H1 (cell line): ENCODE data around the gene PTHLH. TPM values are rescaled to one million over a fixed set of nuclear protein-coding genes. Genes with fewer than 3 reads are reported as not detected.

Experiments used
- CTCF ChIA-PET: fragments of 300-600 bp; sonication (Branson Sonifier 250); formaldehyde crosslinking; loops from one replicate; lab custom pipeline; 2021; ENCODE audit not compliant: partially characterized antibody; lab: Charles Lee
- POLR2A ChIA-PET: fragments of 300-600 bp; sonication (Branson Sonifier 250); formaldehyde crosslinking; loops from one replicate; lab custom pipeline; 2021; ENCODE audit warnings: inconsistent platforms; ENCODE audit not compliant: partially characterized antibody; lab: Charles Lee
- DNase-seq, 2 experiments: peaks; one replicate each; pipeline versions ENCODE4 v3.0.0 to v3.0.0-alpha.2; 2010 to 2022; ENCODE audit warnings: low spot score in 2 of 2, low read depth in 1 of 2, mixed read lengths in 1 of 2
- FAIRE-seq: peaks from 2 replicates; lab custom pipeline; 2011; peaks lifted over from hg19 to GRCh38; lab: Jason Lieb, UNC
- H2AFZ ChIP-seq: 2 replicates; pipeline ENCODE4 v1.8.1; 2012; ENCODE audit warnings: low read length, inconsistent platforms
- H2AK5ac ChIP-seq: 2 replicates; pipeline ENCODE4 v1.6.1; 2013; ENCODE audit warnings: low read depth, low read length
- H2BK120ac ChIP-seq: replicated peaks from 2 replicates; pipeline ENCODE3; 2013; ENCODE audit warnings: low read depth, low read length, inconsistent platforms
- H2BK12ac ChIP-seq: 2 replicates; pipeline ENCODE4 v1.6.1; 2013; ENCODE audit warnings: low read depth, low read length
- H2BK15ac ChIP-seq: 2 replicates; pipeline ENCODE4 v1.6.1; 2013; ENCODE audit warnings: low read length
- H2BK20ac ChIP-seq: 2 replicates; pipeline ENCODE4 v1.6.1; 2013; ENCODE audit warnings: low read length
- H2BK5ac ChIP-seq: 2 replicates; pipeline ENCODE4 v1.6.1; 2013; ENCODE audit warnings: low read depth, low read length
- H3K14ac ChIP-seq: 2 replicates; pipeline ENCODE4 v1.6.1; 2013; ENCODE audit warnings: inconsistent platforms; ENCODE audit not compliant: insufficient read length
- H3K18ac ChIP-seq: 2 replicates; pipeline ENCODE4 v1.6.1; 2013; ENCODE audit warnings: low read length; ENCODE audit errors: extremely low read depth
- H3K23ac ChIP-seq: 2 replicates; pipeline ENCODE4 v1.6.1; 2013; ENCODE audit warnings: inconsistent platforms; ENCODE audit not compliant: insufficient read length
- H3K23me2 ChIP-seq: 2 replicates; pipeline ENCODE4 v1.6.1; 2013; ENCODE audit warnings: low read depth, low read length
- H3K27ac ChIP-seq: 2 replicates; pipeline ENCODE4 v1.6.1; 2011; ENCODE audit warnings: low read depth, low read length, inconsistent platforms
- H3K27me3 ChIP-seq, 4 experiments: replicated peaks in 1 of 4; 1 replicate in 1 of 4; 2 replicates in 3 of 4; pipeline versions ENCODE4 v1.6.1 to v1.8.1; 2011 to 2013; ENCODE audit warnings: low read length in 3 of 4, mild to moderate bottlenecking in 3 of 4, inconsistent platforms in 2 of 4, mixed read lengths in 2 of 4, moderate library complexity in 1 of 4; ENCODE audit not compliant: control insufficient read depth in 3 of 4, insufficient read depth in 3 of 4; ENCODE audit errors: extremely low read depth in 1 of 4
- H3K36me3 ChIP-seq, 4 experiments: 2 replicates each; pipeline versions ENCODE4 v1.6.1 to v1.8.1; 2011 to 2013; ENCODE audit warnings: mild to moderate bottlenecking in 4 of 4, low read length in 3 of 4, moderate library complexity in 2 of 4, control low read depth in 1 of 4, inconsistent platforms in 1 of 4; ENCODE audit not compliant: insufficient read depth in 4 of 4, control insufficient read depth in 2 of 4
- H3K4ac ChIP-seq: replicated peaks from 2 replicates; pipeline ENCODE3; 2013; ENCODE audit warnings: low read length, low read depth, mixed read lengths, inconsistent platforms; ENCODE audit not compliant: insufficient read length
- H3K4me1 ChIP-seq, 4 experiments: replicated peaks in 1 of 4; 1 replicate in 1 of 4; 2 replicates in 3 of 4; pipeline versions ENCODE4 v1.6.1 to v1.8.1; 2011 to 2013; ENCODE audit warnings: low read length in 3 of 4, inconsistent platforms in 2 of 4, mixed read lengths in 1 of 4; ENCODE audit not compliant: insufficient read depth in 4 of 4, control insufficient read depth in 3 of 4
- H3K4me2 ChIP-seq, 2 experiments: 2 replicates each; pipeline versions ENCODE4 v1.6.1 to v1.8.1; 2011 to 2013; ENCODE audit warnings: low read depth in 2 of 2, low read length in 2 of 2, control low read depth in 1 of 2, inconsistent platforms in 1 of 2, mild to moderate bottlenecking in 1 of 2; ENCODE audit not compliant: insufficient read depth in 1 of 2
- H3K4me3 ChIP-seq, 4 experiments: fragments of 200-600, 300-600 bp in 1 of 4; sonication (generic), shearing (Covaris generic), sonication (Bioruptor Twin) in 1 of 4; 2 replicates each; pipeline versions ENCODE4 v1.5.1 to v1.8.1; 2011 to 2016; ENCODE audit warnings: low read length in 4 of 4, low read depth in 3 of 4, control low read depth in 2 of 4, inconsistent platforms in 2 of 4, mild to moderate bottlenecking in 2 of 4, mixed read lengths in 1 of 4, moderate library complexity in 1 of 4; ENCODE audit not compliant: insufficient read depth in 2 of 4; ENCODE audit errors: extremely low read depth in 1 of 4
- H3K56ac ChIP-seq: replicated peaks from 2 replicates; pipeline ENCODE3; 2013; ENCODE audit warnings: low read depth, mild to moderate bottlenecking, mixed read lengths, low read length, inconsistent platforms; ENCODE audit not compliant: insufficient read length
- H3K79me1 ChIP-seq: 2 replicates; pipeline ENCODE4 v1.6.1; 2013; ENCODE audit warnings: low read depth, low read length, control low read depth
- H3K79me2 ChIP-seq, 2 experiments: 2 replicates each; pipeline versions ENCODE4 v1.6.1 to v1.8.1; 2012 to 2013; ENCODE audit warnings: low read length in 2 of 2, mild to moderate bottlenecking in 2 of 2, inconsistent platforms in 1 of 2; ENCODE audit not compliant: insufficient read depth in 2 of 2, control insufficient read depth in 1 of 2
- H3K9ac ChIP-seq, 4 experiments: replicated peaks in 1 of 4; 1 replicate in 1 of 4; 2 replicates in 3 of 4; pipeline versions ENCODE4 v1.6.1 to v1.8.1; 2011 to 2013; ENCODE audit warnings: low read depth in 3 of 4, low read length in 3 of 4, control low read depth in 2 of 4, mild to moderate bottlenecking in 2 of 4, moderate library complexity in 2 of 4, inconsistent platforms in 1 of 4; ENCODE audit errors: extremely low read depth in 1 of 4
- H3K9me3 ChIP-seq, 2 experiments: 2 replicates each; pipeline versions ENCODE4 v1.6.1 to v1.8.1; 2012 to 2013; ENCODE audit warnings: mild to moderate bottlenecking in 2 of 2, moderate library complexity in 2 of 2, control low read depth in 1 of 2, inconsistent platforms in 1 of 2, low read depth in 1 of 2, low read length in 1 of 2, mixed read lengths in 1 of 2; ENCODE audit not compliant: insufficient read depth in 2 of 2
- H4K20me1 ChIP-seq, 2 experiments: replicated peaks in 1 of 2; 2 replicates each; pipeline versions ENCODE3 to v1.8.1; 2011 to 2013; ENCODE audit warnings: inconsistent platforms in 2 of 2, low read length in 2 of 2, mild to moderate bottlenecking in 1 of 2; ENCODE audit not compliant: insufficient read depth in 2 of 2, control insufficient read depth in 1 of 2
- H4K5ac ChIP-seq: 2 replicates; pipeline ENCODE4 v1.6.1; 2013; ENCODE audit warnings: low read length, low read depth, mixed read lengths, inconsistent platforms; ENCODE audit not compliant: insufficient read length
- H4K8ac ChIP-seq: 2 replicates; pipeline ENCODE4 v1.8.0; 2013; ENCODE audit warnings: mild to moderate bottlenecking, moderate library complexity, low read length, inconsistent platforms; ENCODE audit not compliant: insufficient read depth; ENCODE audit errors: extremely low read depth
- H4K91ac ChIP-seq: replicated peaks from 2 replicates; pipeline ENCODE3; 2013; ENCODE audit warnings: low read length, mixed read lengths, inconsistent platforms; ENCODE audit not compliant: insufficient read length
- BRCA1 ChIP-seq: IDR thresholded peaks from 2 replicates; pipeline ENCODE4 v1.6.1; 2012; ENCODE audit warnings: low read depth, low read length, improper control_type of control experiment
- EGR1 ChIP-seq: IDR thresholded peaks from 2 replicates; pipeline ENCODE4 v1.6.1; 2011; ENCODE audit warnings: low read depth, low read length, borderline replicate concordance
- JUND ChIP-seq: IDR thresholded peaks from 2 replicates; pipeline ENCODE4 v1.6.1; 2011; ENCODE audit warnings: mild to moderate bottlenecking, improper control_type of control experiment, low read length
- PHF8 ChIP-seq: fragments of 200-600 bp; sonication (generic); conservative IDR thresholded peaks from 2 replicates; pipeline ENCODE4 v1.7.1; 2012; ENCODE audit warnings: low read depth, mild to moderate bottlenecking, inconsistent platforms, low read length, moderate library complexity
- RNF2 ChIP-seq: fragments of 200-900, 300-1000 bp; sonication (generic); IDR thresholded peaks from 2 replicates; pipeline ENCODE4 v1.7.1; 2016; ENCODE audit warnings: borderline replicate concordance, low read depth, mild to moderate bottlenecking, antibody characterized with exemption, low read length; ENCODE audit not compliant: poor library complexity, severe bottlenecking; ENCODE audit errors: missing control alignments
- SAP30 ChIP-seq: fragments of 300-600 bp; sonication (generic); IDR thresholded peaks from 2 replicates; pipeline ENCODE4 v1.7.1; 2012; ENCODE audit warnings: low read length, moderate library complexity, mild to moderate bottlenecking, inconsistent platforms; ENCODE audit not compliant: insufficient read depth, insufficient replicate concordance
- SIRT6 ChIP-seq: IDR thresholded peaks from one replicate; pipeline ENCODE4 v1.7.1; 2012; ENCODE audit warnings: low read length, inconsistent platforms
- TEAD4 ChIP-seq: IDR thresholded peaks from 2 replicates; pipeline ENCODE4 v1.6.1; 2012; ENCODE audit warnings: low read depth, low read length, inconsistent platforms, mixed read lengths
- ZNF274 ChIP-seq: IDR thresholded peaks from 2 replicates; pipeline ENCODE4 v1.7.0; 2012; ENCODE audit warnings: low read length, borderline replicate concordance; ENCODE audit errors: extremely low read depth
- WGBS, 2 experiments: shearing (Covaris generic) in 1 of 2; methylation state at CpG; one replicate each; pipeline versions ENCODE4 v1.1.6 to v1.1.7; 2013 to 2015; ENCODE audit warnings: low lambda C conversion rate in 2 of 2, mixed read lengths in 2 of 2, inconsistent platforms in 1 of 2, low coverage in 1 of 2, missing lambda C conversion rate in 1 of 2; ENCODE audit not compliant: insufficient replicate concordance in 2 of 2, insufficient coverage in 1 of 2, insufficient read length in 1 of 2; ENCODE audit errors: extremely low coverage in 1 of 2, missing lambda C conversion rate in 1 of 2; 5-methylcytosine and 5-hydroxymethylcytosine counted together
- polyA plus RNA-seq, 7 experiments: library from polyadenylated mRNA; depleted of rRNA in 3 of 7; stranded (reverse) in 5 of 7; unstranded in 2 of 7; fragments of >200 nt in 5 of 7; fragments of 200-250 nt in 2 of 7; gene quantifications; 1 replicate in 5 of 7; 2 replicates in 1 of 7; 4 replicates in 1 of 7; pipeline versions ENCODE4 v1.2.1 to v1.2.3, GENCODE V29; 2011 to 2013; ENCODE audit warnings: missing spikeins in 2 of 7, mixed read lengths in 2 of 7
- total RNA-seq: library from RNA; stranded (reverse); fragmentation: NEBNext Ultra II Directional; extraction: Animal tissue kit (Norgen Biotek cat#: 25700); gene quantifications from 2 replicates; pipeline ENCODE4 v1.2.1, GENCODE V29; 2021
- TF ChIP-seq, protein P1 (sequence below): IDR thresholded peaks from 2 replicates; pipeline ENCODE4 v1.6.1; 2011; ENCODE audit warnings: low read length, improper control_type of control experiment

The PTHLH gene
- total and polyA plus RNA-seq, 2 of the 8 experiments (the other 6 are each of a cell fraction or from before 2014, with no cell fraction given) = 0.32 TPM; not detected in 1

DNA sequence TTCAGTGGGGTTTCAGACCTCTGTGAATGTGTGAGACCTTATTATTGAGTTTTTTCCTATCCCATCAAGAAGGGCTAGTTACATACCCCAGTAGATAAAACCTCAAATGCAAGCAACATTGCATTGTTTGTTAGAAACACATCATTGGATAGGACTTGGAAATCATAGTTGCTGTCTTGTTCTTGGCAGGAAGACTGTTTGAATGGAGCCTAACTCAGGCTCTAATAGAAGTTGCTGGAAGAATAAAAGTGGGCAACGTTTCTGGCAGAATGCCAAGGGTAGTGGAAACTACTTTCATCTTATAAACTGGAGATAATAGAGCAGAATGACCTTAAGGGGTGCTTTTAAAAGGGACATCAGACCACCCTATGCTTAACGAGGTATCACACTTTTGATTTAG is 9.9 kb upstream of the PTHLH start:
- H3K14ac ChIP-seq = no peak overlapping the region
- no peak overlapping the region for H3K9ac ChIP-seq
- no peak overlapping the region for H2BK120ac ChIP-seq
- H2BK20ac ChIP-seq = no peak overlapping the region
- ChIA-PET CTCF (interaction anchor here (1.5 kb wide), 1 partner anchor 141 kb away, joined by 3 read pairs; no protein-coding TSS in a partner anchor), POLR2A (no interaction called here)
- H3K4me1 ChIP-seq = peaks cover 0 to 4% (median 0%) of the 10 kb centered on the region in 4 experiments; a peak in 1 of 7 replicates
- no peak overlapping the region for H4K8ac ChIP-seq
- H3K27me3 ChIP-seq = peaks cover 0 to 5% (median 2%) of the 10 kb centered on the region in 4 experiments; a peak in 4 of 7 replicates
- no peaks in the 10 kb centered on the region for H3K79me1 ChIP-seq
- no peak overlapping the region for H3K18ac ChIP-seq
- H3K23ac ChIP-seq = no peak overlapping the region
- no peak overlapping the region for H3K56ac ChIP-seq
- H3K9me3 ChIP-seq = no peaks in the 10 kb centered on the region
- H3K4ac ChIP-seq = no peak overlapping the region
- H4K20me1 ChIP-seq = no peaks in the 10 kb centered on the region
- no peak overlapping the region for H4K5ac ChIP-seq
- H2AFZ ChIP-seq = no peak overlapping the region
- no peak overlapping the region for H2BK5ac ChIP-seq
- no peak overlapping the region for H2BK15ac ChIP-seq
- TF ChIP-seq PHF8 = no peak
- TF ChIP-seq RNF2 = no peak
- TF ChIP-seq EGR1 = no peak
- no peak for TF ChIP-seq TEAD4
- TF ChIP-seq SAP30 = no peak
- TF ChIP-seq, protein P1, sequence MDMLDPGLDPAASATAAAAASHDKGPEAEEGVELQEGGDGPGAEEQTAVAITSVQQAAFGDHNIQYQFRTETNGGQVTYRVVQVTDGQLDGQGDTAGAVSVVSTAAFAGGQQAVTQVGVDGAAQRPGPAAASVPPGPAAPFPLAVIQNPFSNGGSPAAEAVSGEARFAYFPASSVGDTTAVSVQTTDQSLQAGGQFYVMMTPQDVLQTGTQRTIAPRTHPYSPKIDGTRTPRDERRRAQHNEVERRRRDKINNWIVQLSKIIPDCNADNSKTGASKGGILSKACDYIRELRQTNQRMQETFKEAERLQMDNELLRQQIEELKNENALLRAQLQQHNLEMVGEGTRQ = no peak
- TF ChIP-seq ZNF274 = no peak
- no peak for TF ChIP-seq BRCA1
- TF ChIP-seq SIRT6 = no peak
- no peak for TF ChIP-seq JUND
- no peak overlapping the region for H3K4me2 ChIP-seq
- 78% methylated on average over 2 of the region's 2 CpGs; no CpG with 5 or more reads in 1 of the 2 experiments for WGBS, 2 experiments
- H4K91ac ChIP-seq = no peak overlapping the region
- DNase-seq (no peak), FAIRE-seq (no peak)
- H3K79me2 ChIP-seq = no peaks in the 10 kb centered on the region
- H2AK5ac ChIP-seq = no peak overlapping the region
- H2BK12ac ChIP-seq = no peak overlapping the region
- no peaks in the 10 kb centered on the region for H3K36me3 ChIP-seq
- no peak overlapping the region for H3K27ac ChIP-seq
- no peaks in the 10 kb centered on the region for H3K23me2 ChIP-seq
- H3K4me3 ChIP-seq = no peak overlapping the region
